Measurements from ENCODE around the gene SPOCK2. TPM values are rescaled to one million over a fixed set of nuclear protein-coding genes. Genes with fewer than 3 reads are reported as not detected.

SPOCK2 gene
- total RNA-seq, 4 donors from 2014 or later = 1.8 to 18.7 (median 4.5) TPM

DNA sequence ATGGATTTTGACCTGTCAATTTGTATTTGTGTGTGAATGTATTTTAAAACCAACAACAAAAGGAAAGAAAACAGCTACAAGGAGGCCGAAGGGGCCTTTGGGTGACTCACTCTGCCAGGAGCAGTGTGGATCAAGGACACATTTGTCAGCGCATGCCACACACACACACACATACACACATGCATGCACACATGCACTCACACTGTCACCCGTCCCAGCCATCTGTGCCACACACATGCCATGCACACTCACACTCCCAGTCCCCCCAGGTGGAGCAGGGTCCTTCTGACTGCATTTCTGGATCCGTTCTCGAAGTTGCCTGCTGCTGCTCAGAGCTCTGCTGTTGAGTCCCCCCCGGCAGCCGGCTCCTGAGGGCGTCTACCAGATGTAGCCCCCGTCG is 26.0 kb downstream of the SPOCK2 start:
- intact Hi-C loops (cut with DNase I; ENCODE audit: low total_unique reads) = no loop called here
- H3K4me3 ChIP-seq = no peak overlapping the region
- no peaks in the 10 kb centered on the region for H3K27me3 ChIP-seq
- H3K36me3 ChIP-seq = no peaks in the 10 kb centered on the region
- H3K4me1 ChIP-seq = no peaks in the 10 kb centered on the region
- TF ChIP-seq POLR2A (IDR thresholded peaks at IDR 0.05) (no peak), CTCF (IDR thresholded peaks at IDR 0.05) (no peak)
- no peak for DNase-seq
- H3K27ac ChIP-seq = no peak overlapping the region
- no peaks in the 10 kb centered on the region for H3K9me3 ChIP-seq

GRCh38 chr10:72061930-72062329 is 26.4 kb downstream of the SPOCK2 start:
- no peak for TF ChIP-seq POLR2A (IDR thresholded peaks at IDR 0.05)
- TF ChIP-seq CTCF (IDR thresholded peaks at IDR 0.05) = no peak
- Histone ChIP-seq H3K27ac (no peak overlapping the region), H3K4me3 (no peak overlapping the region), H3K27me3 (no peaks in the 10 kb centered on the region), H3K4me1 (no peaks in the 10 kb centered on the region), H3K36me3 (no peaks in the 10 kb centered on the region), H3K9me3 (no peaks in the 10 kb centered on the region)
- no peak for DNase-seq
- intact Hi-C loops (cut with DNase I; ENCODE audit: low total_unique reads) = no loop called here

DNA sequence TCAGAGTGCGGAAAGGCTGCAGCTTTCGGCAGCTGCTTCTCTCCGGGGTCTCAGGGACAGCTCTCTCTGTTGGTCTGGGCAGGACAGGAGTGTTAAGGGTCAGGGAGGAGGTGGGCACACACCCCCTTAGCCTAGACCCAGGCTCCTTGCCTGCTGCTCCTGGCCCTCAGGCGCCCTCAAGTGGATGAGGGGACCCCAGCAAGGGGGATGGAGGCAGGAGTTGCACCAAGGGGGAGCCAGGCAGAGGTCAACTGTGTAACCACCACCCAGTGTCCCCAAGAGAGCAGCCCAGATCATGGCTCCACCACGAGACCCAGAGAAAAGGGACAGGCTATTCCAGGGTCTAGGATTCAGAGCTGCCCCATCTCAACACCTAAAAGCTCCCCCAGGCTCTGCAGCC is 26.9 kb downstream of the SPOCK2 start:
- no peak for DNase-seq
- TF ChIP-seq POLR2A (IDR thresholded peaks at IDR 0.05) (no peak), CTCF (IDR thresholded peaks at IDR 0.05) (no peak)

GRCh38 chr10:72059843-72060822 is 28.2 kb downstream of the SPOCK2 start:
- Histone ChIP-seq H3K27me3 (no peaks in the 10 kb centered on the region), H3K9me3 (no peaks in the 10 kb centered on the region), H3K4me3 (no peak overlapping the region), H3K4me1 (no peaks in the 10 kb centered on the region), H3K36me3 (no peaks in the 10 kb centered on the region), H3K27ac (no peak overlapping the region)
- TF ChIP-seq POLR2A (IDR thresholded peaks at IDR 0.05) (no peak), CTCF (IDR thresholded peaks at IDR 0.05) (no peak)
- no peak for DNase-seq
- intact Hi-C loops (cut with DNase I; ENCODE audit: low total_unique reads) = no loop called here

More for the DNA sequence above, 26.9 kb downstream of the SPOCK2 start:
- Histone ChIP-seq H3K36me3 (no peaks in the 10 kb centered on the region), H3K9me3 (no peaks in the 10 kb centered on the region), H3K27me3 (no peaks in the 10 kb centered on the region), H3K4me3 (no peak overlapping the region), H3K4me1 (no peaks in the 10 kb centered on the region), H3K27ac (no peak overlapping the region)
- intact Hi-C loops (cut with DNase I; ENCODE audit: low total_unique reads) = no loop called here
